WTC11 (cell line): Measurements from ENCODE around the gene TSC22D4.

Experiments used
- CREM ChIP-seq: sonication (generic); formaldehyde crosslinking; IDR thresholded peaks from 2 replicates; pipeline ENCODE4 v1.8.1; 2022; ENCODE audit warnings: mild to moderate bottlenecking, missing genetic modification reagents, moderate library complexity
- ESRRA ChIP-seq: sonication (generic); formaldehyde crosslinking; IDR thresholded peaks from 2 replicates; pipeline ENCODE4 v1.8.1; 2022; ENCODE audit warnings: mild to moderate bottlenecking, missing genetic modification reagents, borderline replicate concordance
- NR2C2 ChIP-seq: sonication (generic); formaldehyde crosslinking; IDR thresholded peaks from 2 replicates; pipeline ENCODE4 v1.8.0; 2022; ENCODE audit warnings: mild to moderate bottlenecking, missing genetic modification reagents
- RORB ChIP-seq: fragments of 250-450 bp; sonication (Bioruptor Pico); IDR thresholded peaks from 2 replicates; pipeline ENCODE4 v1.9.0; 2021; ENCODE audit warnings: mild to moderate bottlenecking
- SMAD4 ChIP-seq: sonication (generic); formaldehyde crosslinking; IDR thresholded peaks from 2 replicates; pipeline ENCODE4 v1.8.0; 2022; ENCODE audit warnings: mild to moderate bottlenecking, missing genetic modification reagents
- ZBTB21 ChIP-seq: sonication (generic); formaldehyde crosslinking; IDR thresholded peaks from 2 replicates; pipeline ENCODE4 v1.8.1; 2023; ENCODE audit warnings: mild to moderate bottlenecking, missing genetic modification reagents, borderline replicate concordance
- TF ChIP-seq, protein P1 (sequence below): fragments of 200-600 bp; IDR thresholded peaks from 2 replicates; pipeline ENCODE4 v1.8.0; 2022; ENCODE audit warnings: antibody characterized with exemption
- TF ChIP-seq, protein P2 (sequence below): sonication (generic); formaldehyde crosslinking; IDR thresholded peaks from 2 replicates; pipeline ENCODE4 v1.8.1; 2023; ENCODE audit warnings: mild to moderate bottlenecking, missing genetic modification reagents, moderate library complexity
- TF ChIP-seq, protein P3 (sequence below): sonication (generic); formaldehyde crosslinking; conservative IDR thresholded peaks from 2 replicates; pipeline ENCODE4 v1.8.1; 2023; ENCODE audit warnings: mild to moderate bottlenecking, low read depth, missing genetic modification reagents, moderate library complexity
- TF ChIP-seq, protein P4 (sequence below): sonication (generic); formaldehyde crosslinking; IDR thresholded peaks from 2 replicates; pipeline ENCODE4 v1.8.1; 2023; ENCODE audit warnings: mild to moderate bottlenecking, missing genetic modification reagents
- TF ChIP-seq, protein P5 (sequence below): sonication (generic); formaldehyde crosslinking; IDR thresholded peaks from 2 replicates; pipeline ENCODE4 v1.8.1; 2023; ENCODE audit warnings: mild to moderate bottlenecking, moderate library complexity, missing genetic modification reagents
- TF ChIP-seq, protein P6 (sequence below): sonication (generic); formaldehyde crosslinking; IDR thresholded peaks from 2 replicates; pipeline ENCODE4 v1.8.0; 2023; ENCODE audit warnings: mild to moderate bottlenecking, missing genetic modification reagents
- TF ChIP-seq, protein P7 (sequence below): sonication (generic); formaldehyde crosslinking; IDR thresholded peaks from 2 replicates; pipeline ENCODE4 v1.8.0; 2023; ENCODE audit warnings: missing genetic modification reagents
- TF ChIP-seq, protein P8 (sequence below): sonication (generic); formaldehyde crosslinking; IDR thresholded peaks from 2 replicates; pipeline ENCODE4 v1.8.1; 2022; ENCODE audit warnings: mild to moderate bottlenecking, moderate library complexity, missing genetic modification reagents

DNA sequence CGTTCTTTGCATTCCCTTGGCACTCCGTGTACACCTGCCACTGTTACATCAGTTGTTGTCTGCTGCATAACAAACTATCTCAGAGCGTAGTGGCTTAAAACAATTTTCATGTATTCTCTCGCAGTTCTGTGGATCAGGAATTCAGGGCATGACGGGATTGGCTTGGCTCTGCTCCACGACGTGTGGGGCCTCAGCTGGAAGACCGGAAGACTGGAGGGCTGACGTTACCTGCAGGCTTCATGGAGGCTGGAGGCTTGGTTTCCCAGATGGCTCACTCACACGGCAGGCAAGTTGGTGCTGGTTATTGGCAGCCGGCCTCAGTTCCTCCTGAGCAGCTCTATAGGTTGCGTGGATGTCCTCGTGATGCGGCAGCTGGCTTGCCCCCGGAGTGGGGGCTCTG is 30.2 kb upstream of the TSC22D4 start:
- TF ChIP-seq, protein P1, sequence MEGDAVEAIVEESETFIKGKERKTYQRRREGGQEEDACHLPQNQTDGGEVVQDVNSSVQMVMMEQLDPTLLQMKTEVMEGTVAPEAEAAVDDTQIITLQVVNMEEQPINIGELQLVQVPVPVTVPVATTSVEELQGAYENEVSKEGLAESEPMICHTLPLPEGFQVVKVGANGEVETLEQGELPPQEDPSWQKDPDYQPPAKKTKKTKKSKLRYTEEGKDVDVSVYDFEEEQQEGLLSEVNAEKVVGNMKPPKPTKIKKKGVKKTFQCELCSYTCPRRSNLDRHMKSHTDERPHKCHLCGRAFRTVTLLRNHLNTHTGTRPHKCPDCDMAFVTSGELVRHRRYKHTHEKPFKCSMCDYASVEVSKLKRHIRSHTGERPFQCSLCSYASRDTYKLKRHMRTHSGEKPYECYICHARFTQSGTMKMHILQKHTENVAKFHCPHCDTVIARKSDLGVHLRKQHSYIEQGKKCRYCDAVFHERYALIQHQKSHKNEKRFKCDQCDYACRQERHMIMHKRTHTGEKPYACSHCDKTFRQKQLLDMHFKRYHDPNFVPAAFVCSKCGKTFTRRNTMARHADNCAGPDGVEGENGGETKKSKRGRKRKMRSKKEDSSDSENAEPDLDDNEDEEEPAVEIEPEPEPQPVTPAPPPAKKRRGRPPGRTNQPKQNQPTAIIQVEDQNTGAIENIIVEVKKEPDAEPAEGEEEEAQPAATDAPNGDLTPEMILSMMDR = no peak
- TF ChIP-seq SMAD4 (CRISPR knock-in tag) = no peak
- TF ChIP-seq, protein P2, sequence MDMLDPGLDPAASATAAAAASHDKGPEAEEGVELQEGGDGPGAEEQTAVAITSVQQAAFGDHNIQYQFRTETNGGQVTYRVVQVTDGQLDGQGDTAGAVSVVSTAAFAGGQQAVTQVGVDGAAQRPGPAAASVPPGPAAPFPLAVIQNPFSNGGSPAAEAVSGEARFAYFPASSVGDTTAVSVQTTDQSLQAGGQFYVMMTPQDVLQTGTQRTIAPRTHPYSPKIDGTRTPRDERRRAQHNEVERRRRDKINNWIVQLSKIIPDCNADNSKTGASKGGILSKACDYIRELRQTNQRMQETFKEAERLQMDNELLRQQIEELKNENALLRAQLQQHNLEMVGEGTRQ = no peak
- TF ChIP-seq CREM = no peak
- TF ChIP-seq, protein P3, sequence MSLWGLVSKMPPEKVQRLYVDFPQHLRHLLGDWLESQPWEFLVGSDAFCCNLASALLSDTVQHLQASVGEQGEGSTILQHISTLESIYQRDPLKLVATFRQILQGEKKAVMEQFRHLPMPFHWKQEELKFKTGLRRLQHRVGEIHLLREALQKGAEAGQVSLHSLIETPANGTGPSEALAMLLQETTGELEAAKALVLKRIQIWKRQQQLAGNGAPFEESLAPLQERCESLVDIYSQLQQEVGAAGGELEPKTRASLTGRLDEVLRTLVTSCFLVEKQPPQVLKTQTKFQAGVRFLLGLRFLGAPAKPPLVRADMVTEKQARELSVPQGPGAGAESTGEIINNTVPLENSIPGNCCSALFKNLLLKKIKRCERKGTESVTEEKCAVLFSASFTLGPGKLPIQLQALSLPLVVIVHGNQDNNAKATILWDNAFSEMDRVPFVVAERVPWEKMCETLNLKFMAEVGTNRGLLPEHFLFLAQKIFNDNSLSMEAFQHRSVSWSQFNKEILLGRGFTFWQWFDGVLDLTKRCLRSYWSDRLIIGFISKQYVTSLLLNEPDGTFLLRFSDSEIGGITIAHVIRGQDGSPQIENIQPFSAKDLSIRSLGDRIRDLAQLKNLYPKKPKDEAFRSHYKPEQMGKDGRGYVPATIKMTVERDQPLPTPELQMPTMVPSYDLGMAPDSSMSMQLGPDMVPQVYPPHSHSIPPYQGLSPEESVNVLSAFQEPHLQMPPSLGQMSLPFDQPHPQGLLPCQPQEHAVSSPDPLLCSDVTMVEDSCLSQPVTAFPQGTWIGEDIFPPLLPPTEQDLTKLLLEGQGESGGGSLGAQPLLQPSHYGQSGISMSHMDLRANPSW (CRISPR knock-in tag) = no peak
- TF ChIP-seq NR2C2 (CRISPR knock-in tag) = no peak
- TF ChIP-seq, protein P4, sequence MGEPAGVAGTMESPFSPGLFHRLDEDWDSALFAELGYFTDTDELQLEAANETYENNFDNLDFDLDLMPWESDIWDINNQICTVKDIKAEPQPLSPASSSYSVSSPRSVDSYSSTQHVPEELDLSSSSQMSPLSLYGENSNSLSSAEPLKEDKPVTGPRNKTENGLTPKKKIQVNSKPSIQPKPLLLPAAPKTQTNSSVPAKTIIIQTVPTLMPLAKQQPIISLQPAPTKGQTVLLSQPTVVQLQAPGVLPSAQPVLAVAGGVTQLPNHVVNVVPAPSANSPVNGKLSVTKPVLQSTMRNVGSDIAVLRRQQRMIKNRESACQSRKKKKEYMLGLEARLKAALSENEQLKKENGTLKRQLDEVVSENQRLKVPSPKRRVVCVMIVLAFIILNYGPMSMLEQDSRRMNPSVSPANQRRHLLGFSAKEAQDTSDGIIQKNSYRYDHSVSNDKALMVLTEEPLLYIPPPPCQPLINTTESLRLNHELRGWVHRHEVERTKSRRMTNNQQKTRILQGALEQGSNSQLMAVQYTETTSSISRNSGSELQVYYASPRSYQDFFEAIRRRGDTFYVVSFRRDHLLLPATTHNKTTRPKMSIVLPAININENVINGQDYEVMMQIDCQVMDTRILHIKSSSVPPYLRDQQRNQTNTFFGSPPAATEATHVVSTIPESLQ = no peak
- TF ChIP-seq RORB (CRISPR knock-in tag) = no peak
- TF ChIP-seq, protein P5, sequence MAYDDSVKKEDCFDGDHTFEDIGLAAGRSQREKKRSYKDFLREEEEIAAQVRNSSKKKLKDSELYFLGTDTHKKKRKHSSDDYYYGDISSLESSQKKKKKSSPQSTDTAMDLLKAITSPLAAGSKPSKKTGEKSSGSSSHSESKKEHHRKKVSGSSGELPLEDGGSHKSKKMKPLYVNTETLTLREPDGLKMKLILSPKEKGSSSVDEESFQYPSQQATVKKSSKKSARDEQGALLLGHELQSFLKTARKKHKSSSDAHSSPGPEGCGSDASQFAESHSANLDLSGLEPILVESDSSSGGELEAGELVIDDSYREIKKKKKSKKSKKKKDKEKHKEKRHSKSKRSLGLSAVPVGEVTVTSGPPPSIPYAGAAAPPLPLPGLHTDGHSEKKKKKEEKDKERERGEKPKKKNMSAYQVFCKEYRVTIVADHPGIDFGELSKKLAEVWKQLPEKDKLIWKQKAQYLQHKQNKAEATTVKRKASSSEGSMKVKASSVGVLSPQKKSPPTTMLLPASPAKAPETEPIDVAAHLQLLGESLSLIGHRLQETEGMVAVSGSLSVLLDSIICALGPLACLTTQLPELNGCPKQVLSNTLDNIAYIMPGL (CRISPR knock-in tag) = no peak
- TF ChIP-seq ESRRA (CRISPR knock-in tag) = no peak
- TF ChIP-seq, protein P6, sequence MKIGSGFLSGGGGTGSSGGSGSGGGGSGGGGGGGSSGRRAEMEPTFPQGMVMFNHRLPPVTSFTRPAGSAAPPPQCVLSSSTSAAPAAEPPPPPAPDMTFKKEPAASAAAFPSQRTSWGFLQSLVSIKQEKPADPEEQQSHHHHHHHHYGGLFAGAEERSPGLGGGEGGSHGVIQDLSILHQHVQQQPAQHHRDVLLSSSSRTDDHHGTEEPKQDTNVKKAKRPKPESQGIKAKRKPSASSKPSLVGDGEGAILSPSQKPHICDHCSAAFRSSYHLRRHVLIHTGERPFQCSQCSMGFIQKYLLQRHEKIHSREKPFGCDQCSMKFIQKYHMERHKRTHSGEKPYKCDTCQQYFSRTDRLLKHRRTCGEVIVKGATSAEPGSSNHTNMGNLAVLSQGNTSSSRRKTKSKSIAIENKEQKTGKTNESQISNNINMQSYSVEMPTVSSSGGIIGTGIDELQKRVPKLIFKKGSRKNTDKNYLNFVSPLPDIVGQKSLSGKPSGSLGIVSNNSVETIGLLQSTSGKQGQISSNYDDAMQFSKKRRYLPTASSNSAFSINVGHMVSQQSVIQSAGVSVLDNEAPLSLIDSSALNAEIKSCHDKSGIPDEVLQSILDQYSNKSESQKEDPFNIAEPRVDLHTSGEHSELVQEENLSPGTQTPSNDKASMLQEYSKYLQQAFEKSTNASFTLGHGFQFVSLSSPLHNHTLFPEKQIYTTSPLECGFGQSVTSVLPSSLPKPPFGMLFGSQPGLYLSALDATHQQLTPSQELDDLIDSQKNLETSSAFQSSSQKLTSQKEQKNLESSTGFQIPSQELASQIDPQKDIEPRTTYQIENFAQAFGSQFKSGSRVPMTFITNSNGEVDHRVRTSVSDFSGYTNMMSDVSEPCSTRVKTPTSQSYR (CRISPR knock-in tag) = no peak
- TF ChIP-seq ZBTB21 = no peak
- TF ChIP-seq, protein P7, sequence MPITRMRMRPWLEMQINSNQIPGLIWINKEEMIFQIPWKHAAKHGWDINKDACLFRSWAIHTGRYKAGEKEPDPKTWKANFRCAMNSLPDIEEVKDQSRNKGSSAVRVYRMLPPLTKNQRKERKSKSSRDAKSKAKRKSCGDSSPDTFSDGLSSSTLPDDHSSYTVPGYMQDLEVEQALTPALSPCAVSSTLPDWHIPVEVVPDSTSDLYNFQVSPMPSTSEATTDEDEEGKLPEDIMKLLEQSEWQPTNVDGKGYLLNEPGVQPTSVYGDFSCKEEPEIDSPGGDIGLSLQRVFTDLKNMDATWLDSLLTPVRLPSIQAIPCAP (CRISPR knock-in tag) = no peak
- TF ChIP-seq, protein P8, sequence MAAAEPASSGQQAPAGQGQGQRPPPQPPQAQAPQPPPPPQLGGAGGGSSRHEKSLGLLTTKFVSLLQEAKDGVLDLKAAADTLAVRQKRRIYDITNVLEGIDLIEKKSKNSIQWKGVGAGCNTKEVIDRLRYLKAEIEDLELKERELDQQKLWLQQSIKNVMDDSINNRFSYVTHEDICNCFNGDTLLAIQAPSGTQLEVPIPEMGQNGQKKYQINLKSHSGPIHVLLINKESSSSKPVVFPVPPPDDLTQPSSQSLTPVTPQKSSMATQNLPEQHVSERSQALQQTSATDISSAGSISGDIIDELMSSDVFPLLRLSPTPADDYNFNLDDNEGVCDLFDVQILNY (CRISPR knock-in tag) = no peak
